Stimulated activated CD4-positive, alpha-beta T cell treated with anti-CD3 and anti-CD28 coated beads, Interleukin-4, amount 100 ng/mL, for 4 hours (primary cell): Measurements from ENCODE around the gene CCDC88B.

ENCODE experiments used
- DNase-seq, 2 experiments: peaks; one replicate each; pipeline ENCODE4 v3.0.0-alpha.2; 2020

Gene CCDC88B

DNA sequence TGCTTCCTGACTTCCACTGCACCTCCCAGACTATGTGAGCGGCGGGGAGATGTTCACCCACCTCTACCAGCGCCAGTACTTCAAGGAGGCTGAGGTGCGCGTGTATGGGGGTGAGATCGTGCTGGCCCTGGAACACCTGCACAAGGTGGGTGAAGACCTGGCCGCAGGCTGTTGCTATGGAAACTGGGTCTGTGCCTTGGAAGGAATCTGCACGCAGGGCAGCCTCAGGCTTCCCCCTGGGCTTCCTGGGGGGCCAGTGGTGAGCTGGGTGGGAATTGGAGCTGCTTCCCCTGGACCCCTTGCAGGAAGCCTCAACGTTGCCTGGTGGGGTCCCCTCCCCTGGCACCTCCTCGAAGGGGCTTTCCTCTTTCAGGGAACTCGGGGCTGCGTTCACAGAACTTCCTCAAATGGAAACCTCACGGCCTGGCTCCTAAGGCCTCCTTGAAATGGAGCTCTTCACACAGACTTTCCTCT, 20.5 kb downstream of the CCDC88B start:
- no peak for DNase-seq

DNA sequence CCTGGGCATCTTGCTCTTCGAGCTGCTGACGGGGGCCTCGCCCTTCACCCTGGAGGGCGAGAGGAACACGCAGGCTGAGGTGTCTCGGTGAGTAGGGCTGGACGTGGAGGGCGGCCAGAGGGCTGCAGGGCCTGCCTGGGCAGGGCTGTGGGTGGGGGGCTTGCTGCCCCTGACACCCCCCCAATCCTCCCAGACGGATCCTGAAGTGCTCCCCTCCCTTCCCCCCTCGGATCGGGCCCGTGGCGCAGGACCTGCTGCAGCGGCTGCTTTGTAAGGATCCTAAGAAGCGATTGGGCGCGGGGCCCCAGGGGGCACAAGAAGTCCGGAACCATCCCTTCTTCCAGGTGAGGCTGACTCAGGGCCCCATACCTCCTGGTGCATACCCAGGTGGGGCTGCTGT, 21.7 kb downstream of the CCDC88B start:
- no peak for DNase-seq

DNA sequence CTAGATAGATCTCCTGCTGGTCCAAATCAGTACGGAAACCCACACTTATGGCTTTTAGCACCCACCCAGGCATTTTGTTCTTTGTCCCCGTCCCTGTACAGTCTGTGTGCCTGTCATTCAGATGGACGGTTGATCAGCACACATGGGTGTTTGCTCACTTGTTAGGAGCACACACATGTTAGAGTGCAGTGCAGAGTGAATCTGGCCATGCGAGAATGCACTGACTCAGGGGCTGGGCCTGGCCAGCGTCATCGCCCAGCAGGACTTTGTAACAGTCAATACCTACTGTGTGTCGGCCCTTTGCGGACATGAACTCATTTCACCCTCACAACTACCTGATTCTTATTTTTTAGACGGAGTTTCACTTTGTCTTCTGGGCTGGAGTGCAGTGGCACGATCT, 22.3 kb downstream of the CCDC88B start:
- no peak for DNase-seq

DNA sequence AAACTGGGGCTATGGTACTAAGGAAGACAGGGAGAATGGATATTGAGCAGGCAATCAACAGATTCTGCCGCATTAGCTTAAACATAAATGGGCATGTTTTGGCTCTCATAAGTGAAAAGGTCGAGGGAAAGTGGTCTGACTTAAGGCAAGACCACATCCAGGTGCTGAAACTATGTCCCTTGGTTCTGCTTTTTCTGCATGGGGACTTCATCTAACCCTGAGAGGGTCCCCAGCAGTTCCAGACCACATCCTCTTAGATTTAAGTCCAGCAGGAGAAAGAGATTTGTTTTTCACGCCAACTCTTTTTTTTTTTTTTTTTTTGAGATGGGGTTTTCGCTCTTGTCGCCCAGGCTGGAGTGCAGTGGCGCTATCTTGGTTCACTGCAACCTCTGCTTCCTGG, 24.4 kb downstream of the CCDC88B start:
- DNase-seq = no peak

DNA sequence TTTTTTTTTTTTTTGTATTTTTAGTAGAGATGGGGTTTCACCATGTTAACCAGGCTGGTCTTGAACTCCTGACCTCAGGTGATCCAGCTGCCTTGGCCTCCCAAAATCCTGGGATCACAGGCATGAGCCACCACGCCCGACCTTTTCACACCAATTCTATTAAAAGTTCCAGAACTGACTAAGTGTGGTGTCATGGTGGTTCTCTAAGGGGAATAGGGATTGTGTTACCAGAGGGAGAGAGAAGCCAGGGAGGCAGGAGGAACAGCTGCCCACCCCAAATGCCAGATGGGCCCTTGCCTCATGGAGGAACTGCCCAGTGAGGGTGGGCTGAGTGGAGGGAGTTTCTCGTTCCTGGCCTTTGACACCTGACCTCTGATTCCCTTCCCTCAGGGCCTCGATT, 24.9 kb downstream of the CCDC88B start:
- no peak for DNase-seq

DNA sequence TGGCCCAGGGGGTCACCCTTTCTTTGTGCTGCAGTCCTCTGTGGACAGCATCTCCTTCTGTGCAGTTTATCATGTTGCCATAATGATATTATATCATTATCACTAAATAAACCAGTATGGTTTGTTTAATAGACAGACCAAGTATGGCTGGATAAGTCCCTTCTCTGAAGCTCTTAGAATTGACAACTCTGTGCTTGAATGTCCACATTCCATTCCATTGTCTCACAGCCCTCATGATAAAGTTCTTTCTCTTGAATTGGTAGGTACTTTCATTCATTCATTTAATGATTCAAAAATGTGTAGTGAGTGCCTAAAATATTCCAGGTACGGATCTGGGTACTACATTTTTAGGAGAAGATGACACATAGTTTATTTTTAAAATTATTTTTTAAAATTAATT, 26.7 kb downstream of the CCDC88B start:
- DNase-seq = no peak

DNA sequence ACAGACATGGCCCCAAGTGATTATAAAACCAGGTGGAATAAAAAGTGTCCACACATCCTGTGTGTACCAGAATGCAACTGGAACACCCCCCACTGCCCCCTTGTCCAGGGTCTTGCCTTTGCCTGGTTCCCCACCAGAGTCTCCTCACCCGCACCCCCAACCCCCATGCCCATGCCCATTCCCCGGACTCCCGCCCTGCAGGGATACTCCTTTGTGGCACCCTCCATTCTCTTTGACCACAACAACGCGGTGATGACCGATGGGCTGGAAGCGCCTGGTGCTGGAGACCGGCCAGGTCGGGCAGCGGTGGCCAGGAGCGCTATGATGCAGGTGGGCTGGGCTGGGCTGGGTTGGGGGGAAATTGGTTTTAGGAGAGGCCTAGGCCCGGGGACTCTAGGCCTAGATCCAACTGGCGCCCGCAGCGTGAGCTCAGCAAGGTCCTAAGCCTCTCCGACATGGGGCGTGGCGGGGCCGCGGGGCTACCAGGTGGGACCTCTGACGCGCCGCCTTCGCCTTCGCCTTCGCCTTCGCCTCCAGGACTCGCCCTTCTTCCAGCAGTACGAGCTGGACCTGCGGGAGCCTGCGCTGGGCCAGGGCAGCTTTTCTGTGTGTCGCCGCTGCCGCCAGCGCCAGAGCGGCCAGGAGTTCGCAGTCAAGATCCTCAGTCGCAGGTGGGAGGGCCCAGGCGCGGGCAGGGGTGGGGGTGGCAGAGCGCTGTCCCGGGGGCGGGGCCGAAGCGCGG, 28.1 kb downstream of the CCDC88B start:
- no peak for DNase-seq

DNA sequence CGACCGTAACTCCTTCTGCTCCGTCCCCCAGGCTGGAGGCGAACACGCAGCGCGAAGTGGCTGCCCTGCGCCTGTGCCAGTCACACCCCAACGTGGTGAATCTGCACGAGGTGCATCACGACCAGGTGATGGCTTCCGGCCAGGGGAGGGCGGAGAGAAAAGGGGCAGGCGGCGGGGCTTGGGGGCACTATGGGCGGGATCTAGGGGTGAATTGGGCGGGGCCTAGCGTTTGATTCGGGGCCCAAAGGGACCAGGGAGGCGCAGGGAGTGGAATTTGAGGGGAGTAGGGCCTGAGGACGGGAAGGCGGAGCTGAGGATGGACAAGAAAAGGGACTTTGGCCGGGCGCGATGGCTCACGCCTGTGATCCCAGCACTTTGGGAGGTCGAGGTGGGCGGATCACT, 28.7 kb downstream of the CCDC88B start:
- no peak for DNase-seq

DNA sequence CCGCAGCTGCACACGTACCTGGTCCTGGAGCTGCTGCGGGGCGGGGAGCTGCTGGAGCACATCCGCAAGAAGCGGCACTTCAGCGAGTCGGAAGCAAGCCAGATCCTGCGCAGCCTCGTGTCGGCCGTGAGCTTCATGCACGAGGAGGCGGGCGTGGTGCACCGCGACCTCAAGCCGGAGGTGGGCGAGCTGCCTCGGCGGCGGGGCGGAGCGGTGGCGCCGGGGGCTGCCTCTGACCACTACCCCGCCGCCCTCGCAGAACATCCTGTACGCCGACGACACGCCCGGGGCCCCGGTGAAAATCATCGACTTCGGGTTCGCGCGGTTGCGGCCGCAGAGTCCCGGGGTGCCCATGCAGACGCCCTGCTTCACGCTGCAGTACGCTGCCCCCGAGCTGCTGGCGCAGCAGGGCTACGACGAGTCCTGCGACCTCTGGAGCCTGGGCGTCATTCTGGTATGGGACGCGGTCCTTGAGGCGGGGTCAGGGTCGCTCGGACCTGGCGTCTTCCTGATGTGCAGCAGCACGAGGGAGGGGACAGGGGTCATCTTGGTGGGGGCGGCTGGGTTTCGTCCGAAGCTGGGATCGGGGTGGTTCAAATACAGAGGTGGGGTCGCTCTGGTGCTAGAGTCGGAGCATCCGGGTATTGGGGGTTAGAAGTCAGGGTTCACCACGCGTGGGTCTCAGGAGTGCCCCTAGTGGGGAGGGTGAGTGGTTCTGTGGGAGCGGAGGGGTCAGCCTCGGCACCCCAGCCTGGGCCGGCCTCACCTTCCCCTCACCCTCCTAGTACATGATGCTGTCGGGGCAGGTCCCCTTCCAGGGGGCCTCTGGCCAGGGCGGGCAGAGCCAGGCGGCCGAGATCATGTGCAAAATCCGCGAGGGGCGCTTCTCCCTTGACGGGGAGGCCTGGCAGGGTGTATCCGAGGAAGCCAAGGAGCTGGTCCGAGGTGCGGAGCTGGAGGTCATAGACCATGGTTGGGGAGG, 29.7 kb downstream of the CCDC88B start:
- no peak for DNase-seq

DNA sequence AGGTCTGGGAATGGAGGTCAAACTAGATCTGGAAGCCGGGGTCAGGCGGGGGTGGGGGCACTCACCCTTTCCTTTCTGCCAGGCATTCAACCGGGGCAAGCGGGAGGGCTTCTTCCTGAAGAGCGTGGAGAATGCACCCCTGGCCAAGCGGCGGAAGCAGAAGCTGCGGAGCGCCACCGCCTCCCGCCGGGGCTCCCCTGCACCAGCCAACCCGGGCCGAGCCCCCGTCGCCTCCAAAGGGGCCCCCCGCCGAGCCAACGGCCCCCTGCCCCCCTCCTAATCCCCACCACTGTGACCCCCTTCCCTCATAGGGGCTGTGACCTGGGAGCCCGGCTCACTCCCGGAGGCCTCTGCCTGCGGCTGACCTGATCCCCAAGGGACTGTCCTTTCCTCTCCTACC, 31.2 kb downstream of the CCDC88B start:
- DNase-seq = no peak

DNA sequence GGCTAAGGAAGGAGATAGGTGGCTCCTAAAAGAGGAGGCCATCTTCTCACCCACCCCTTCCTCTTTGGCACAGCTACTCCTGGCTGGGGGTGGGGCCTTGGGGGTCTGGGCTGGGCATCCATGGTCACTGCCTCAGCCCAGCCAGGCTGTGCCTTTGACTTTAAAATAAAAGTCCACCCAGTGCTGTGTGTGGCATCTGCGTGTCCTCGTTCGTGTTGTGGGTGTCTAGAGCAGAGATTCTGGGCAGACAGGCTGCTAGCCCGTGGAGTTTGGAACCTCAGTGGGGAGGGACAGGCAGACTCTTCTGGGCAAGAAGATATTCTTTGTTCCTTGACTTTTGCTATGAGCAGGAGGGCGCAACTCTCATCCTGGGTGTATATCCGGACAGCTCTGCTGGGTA, 32.0 kb downstream of the CCDC88B start:
- no peak for DNase-seq

DNA sequence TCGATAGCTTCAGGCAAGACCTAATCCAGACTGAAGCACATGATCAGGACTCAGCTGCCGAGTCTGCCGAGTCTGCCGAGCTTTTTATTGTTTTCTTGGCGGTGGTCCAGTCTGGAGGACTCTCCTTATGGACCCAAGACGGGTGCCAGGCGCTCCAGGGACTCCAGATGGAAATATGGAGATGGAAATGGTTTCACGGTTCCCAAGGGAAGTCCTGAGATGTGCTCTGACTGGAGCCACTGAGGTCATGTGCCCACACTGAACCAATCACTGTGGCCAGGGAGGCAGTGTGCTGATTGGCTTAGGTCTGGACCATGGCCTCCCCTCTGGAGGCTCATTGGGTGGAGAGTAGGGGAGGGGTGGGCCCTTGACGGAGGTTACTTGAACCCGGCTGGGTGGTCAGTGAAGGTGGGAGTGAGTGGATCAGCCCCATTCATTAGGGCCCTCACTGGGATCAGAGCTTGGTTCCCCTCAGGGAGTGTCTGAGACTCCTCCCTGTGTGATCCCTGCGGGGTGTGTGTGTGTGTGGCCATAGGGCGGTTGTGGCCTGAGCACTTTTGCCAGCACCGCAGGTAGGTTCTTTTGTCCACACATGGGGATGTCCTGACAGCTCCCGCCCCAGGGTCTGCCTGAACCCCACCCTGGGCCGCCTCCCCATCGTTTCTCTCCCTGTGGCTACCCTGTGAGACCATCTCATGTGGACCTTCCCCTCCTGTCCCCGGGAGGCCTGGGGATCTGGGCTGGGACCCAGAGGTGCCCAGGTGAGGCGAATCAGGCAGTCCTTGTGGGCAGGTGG, 33.0 kb downstream of the CCDC88B start:
- no peak for DNase-seq

DNA sequence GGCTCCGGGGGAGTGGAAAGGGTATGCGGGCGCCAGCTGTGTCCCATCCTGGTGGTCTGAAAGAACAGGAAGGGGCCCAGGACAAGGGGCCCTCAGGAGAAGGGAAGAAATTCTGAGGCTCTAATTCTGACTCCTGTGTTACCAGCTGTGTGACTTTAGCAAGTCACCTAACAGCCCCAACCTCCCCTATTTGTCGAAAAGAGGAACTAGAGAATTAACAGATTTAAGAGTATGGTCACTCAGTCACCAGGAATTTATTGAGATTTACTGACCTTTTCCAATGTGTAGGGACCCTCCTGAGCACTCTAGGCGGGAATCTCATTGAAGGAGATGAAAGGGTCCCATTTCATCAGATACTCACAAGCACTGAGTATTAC, 33.6 kb downstream of the CCDC88B start:
- DNase-seq = no peak

DNA sequence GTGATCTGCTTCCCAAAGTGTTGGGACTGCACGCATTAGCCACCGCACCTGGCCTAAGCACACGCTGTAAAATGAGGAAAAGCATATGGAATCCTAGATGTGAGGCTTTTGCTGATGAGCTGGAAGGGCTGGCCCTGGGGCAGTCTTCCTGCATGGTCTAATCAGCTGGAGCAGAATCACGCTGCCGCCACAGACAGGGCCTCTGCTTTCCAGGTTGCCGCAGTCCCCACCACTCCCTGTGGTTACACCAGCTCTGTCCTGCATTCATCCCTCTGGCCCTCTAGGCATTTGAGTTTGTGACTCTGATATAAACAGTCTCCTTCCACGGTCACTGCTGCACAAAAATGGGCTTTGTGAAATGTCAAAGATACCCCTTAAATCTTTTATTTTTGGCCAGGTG, 36.1 kb downstream of the CCDC88B start:
- no peak for DNase-seq

DNA sequence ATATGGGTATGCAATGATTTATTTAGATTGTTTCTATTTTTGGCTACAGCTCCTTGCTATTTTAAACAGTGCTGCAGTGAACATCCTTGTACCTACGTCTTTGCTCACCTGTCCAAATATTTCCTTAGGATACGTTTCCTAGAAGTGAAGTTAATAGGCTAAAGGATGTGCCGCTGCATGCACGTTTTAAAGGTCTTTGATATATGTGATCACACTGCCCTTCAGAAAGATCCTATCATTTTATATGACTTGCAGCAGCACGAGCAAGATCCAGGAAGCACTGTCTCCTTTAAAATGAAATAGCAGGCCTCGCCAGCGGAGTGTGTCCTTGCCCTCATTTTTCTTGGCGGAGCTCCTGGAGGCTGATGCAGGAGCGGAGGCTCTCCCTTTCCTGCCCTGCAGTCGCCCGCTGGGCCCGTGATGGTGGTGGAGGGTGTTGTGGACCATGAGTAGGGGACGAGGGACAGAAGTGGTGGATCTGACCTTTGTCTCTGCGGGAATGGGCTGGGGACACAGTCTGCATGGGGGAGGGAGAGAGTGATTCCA, 38.4 kb downstream of the CCDC88B start:
- DNase-seq = no peak

DNA sequence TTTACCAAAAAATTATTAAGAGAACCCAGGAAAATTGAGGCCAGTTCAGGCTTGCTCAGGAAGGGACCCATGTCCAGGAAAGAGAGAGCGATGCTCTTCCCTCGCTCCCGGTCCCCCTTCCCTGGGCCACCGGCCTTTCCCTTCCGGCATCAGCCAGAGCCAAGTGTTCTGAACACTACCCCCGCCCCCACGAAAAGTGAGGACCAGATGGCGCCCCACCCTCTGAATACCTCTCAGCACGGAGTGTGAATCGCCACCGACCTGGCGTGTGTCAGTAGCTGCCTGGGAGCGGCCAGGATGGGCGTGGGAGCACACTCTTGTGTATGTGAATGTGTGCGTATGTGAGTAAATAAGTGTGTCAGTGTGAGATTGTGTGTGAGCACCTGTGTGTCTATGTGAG, 39.2 kb downstream of the CCDC88B start:
- no peak for DNase-seq

DNA sequence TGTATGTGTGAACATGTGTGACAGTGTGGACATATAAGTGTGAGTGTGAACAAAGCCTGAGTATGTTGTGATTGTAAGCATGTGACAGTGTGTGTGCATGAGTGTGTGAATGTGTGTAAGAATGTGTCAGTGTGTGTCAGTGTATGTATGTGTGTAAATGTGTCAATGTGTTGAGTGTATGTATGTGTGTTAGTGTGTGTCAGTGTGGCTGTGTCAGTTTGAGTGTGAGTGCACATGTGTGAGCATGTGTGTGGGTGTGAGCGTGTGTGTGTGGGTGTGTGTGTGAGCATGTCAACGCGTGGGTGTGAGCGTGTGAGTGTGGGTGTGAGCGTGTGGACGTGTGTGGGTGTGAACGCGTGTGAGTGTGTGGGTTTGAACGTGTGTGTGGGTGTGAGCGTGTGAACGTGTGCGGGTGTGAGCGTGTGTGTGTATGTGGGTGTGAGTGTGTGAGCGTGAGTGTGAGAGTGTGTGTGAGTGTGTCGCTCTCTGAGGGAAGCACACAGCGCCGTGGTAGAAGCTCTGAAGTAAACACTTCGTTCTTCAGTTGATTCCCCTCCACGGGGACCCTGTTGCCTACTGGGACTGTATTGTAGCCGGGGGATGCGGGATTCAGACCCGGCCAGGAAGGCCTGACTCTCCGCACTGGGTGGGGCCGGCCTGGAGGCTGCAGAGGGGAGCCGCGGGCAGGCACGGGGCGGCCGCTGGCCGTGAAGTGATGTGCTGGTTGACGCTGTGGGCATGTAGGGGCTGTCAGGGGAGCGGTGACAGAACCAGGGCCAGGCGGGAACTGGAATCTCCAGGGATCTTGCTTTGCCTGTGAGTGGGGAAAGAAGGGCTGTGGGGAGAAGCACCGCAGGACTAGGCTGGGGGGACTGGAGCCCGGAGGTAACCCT, 40.1 kb downstream of the CCDC88B start:
- DNase-seq = no peak

DNA sequence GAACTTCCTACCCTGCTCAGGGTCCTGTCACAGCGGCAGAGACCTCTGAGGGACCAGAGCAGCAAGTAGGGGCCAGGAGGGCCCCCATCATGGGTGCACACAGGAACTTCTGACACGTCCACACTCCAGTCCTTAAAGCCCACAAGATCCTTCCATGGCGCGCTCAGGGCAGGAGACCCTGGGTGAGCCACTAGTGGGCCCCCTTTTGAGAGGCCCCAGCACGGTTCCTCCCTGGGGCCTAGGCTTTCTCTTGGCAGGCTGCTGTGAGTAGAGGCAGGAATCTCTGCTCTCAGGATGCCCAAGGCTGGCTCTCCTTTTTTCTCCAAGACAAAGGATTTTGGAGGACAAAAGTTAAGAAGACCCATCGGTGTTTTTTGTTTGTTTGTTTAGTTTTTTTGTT, 41.3 kb downstream of the CCDC88B start:
- no peak for DNase-seq

DNA sequence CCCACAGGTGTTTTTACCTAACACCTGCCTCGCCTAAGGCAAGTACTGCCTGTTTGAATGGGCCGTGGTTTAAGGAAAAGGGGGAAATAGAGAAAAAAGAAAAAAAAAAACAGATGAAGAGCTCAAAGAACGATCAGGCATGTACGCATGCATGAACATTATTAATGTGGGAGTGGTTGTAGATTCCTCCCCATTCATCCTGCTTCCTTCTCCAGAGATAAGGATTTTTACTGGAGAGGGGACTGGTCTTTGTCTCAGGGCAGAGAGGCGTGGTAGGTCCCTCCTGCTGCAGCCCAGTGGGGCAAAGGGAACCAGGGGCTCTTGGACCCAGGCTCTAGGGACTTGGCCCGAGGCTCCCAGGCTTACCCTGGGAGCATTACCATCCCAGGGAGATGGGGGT, 42.0 kb downstream of the CCDC88B start:
- DNase-seq = no peak

DNA sequence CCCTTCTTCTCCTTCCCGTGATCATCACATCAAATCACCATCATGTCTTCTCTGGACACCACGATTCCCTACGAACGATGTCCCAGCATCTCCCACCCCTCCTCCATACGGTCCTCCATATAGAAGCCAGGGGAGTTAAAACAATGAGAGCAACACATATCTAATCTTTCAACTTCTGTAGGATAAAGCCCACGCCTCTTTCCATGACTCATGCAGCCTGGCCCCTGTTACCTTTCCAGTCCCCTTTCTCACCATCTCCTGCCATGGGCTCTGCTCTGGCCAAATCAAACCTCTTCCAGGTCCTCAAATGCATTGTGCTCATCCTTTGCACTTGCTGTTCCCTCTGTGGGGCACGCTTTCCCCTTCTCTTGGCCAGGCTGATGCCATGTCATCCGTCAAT, 42.6 kb downstream of the CCDC88B start:
- DNase-seq = no peak

DNA sequence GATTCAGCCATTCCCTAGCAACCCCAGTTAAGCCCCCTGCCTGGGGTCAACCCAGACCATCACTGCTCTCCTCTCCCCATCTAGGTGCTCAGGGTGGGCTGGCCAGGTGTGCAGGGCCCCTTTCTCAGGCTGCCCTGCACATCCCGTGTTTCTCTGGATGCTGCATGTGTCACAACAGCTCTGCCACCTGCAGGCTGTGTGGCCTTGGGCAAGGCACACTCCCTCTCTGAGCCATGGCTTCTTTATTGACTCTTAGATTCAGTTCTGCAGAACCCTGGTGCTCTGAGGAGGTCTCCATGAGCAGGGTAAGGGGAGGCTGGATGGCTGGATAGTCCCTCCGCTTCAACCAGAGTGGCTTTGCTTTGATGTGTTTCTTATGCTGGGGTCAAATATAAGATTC, 43.6 kb downstream of the CCDC88B start:
- DNase-seq = no peak
